Adipocyte (in vitro differentiated cells): Measurements from ENCODE around the gene KCNJ6.

Source experiments
- DNase-seq: peaks from one replicate; pipeline ENCODE4 v3.0.0-alpha.2; 2015; ENCODE audit warnings: low read depth
- H3K27me3 ChIP-seq: replicated peaks from 2 replicates; pipeline ENCODE4 v1.7.0; 2013; ENCODE audit warnings: mild to moderate bottlenecking, low read length, moderate library complexity; ENCODE audit not compliant: control insufficient read depth, insufficient read depth
- H3K36me3 ChIP-seq: 2 replicates; pipeline ENCODE4 v1.7.0; 2013; ENCODE audit warnings: low read length, mild to moderate bottlenecking, moderate library complexity; ENCODE audit not compliant: control insufficient read depth, insufficient read depth, severe bottlenecking
- H3K4me1 ChIP-seq: 2 replicates; pipeline ENCODE4 v1.7.0; 2013; ENCODE audit warnings: mild to moderate bottlenecking, low read length, moderate library complexity; ENCODE audit not compliant: control insufficient read depth, insufficient read depth
- H3K4me3 ChIP-seq: 2 replicates; pipeline ENCODE4 v1.7.0; 2013; ENCODE audit warnings: mild to moderate bottlenecking, low read length, moderate library complexity
- H3K9ac ChIP-seq: 2 replicates; pipeline ENCODE4 v1.7.0; 2013; ENCODE audit warnings: mild to moderate bottlenecking, low read length, moderate library complexity
- H3K9me3 ChIP-seq: 2 replicates; pipeline ENCODE4 v1.7.0; 2013; ENCODE audit warnings: mild to moderate bottlenecking, low read length, moderate library complexity; ENCODE audit not compliant: control insufficient read depth

The KCNJ6 gene

DNA sequence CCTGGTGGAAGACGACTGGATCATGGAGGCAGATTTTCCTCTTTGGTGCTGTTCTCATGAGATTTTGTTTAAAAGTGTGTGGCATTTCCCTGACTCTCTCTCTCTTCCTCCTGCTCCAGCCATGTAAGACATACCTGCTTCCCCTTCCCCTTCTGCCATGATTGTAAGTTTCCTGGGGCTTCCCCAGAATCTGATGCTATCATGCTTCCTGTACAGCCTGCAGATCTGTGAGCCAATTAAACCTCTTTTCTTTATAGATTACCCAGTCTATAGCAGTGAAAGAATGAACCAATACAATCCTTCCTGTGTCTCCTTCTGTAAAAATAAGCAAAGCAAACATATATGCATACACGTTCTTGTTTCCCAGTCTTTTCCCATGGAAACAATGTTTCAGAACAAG is 276.5 kb downstream of the KCNJ6 start:
- Histone ChIP-seq H3K27me3 (peaks cover 41% of the 10 kb centered on the region), H3K9ac (no peak overlapping the region), H3K4me1 (peaks cover 17% of the 10 kb centered on the region), H3K9me3 (no peaks in the 10 kb centered on the region), H3K36me3 (no peaks in the 10 kb centered on the region), H3K4me3 (no peak overlapping the region)
- DNase-seq, result no peak

GRCh38 chr21:37636152-37636860 is 280.0 kb downstream of the KCNJ6 start:
- Histone ChIP-seq H3K4me1 (peaks cover 17% of the 10 kb centered on the region), H3K9ac (no peak overlapping the region), H3K4me3 (no peak overlapping the region), H3K9me3 (peaks cover 7% of the 10 kb centered on the region), H3K27me3 (peaks cover 12% of the 10 kb centered on the region), H3K36me3 (no peaks in the 10 kb centered on the region)
- peak; percentile 84 for DNase-seq

DNA sequence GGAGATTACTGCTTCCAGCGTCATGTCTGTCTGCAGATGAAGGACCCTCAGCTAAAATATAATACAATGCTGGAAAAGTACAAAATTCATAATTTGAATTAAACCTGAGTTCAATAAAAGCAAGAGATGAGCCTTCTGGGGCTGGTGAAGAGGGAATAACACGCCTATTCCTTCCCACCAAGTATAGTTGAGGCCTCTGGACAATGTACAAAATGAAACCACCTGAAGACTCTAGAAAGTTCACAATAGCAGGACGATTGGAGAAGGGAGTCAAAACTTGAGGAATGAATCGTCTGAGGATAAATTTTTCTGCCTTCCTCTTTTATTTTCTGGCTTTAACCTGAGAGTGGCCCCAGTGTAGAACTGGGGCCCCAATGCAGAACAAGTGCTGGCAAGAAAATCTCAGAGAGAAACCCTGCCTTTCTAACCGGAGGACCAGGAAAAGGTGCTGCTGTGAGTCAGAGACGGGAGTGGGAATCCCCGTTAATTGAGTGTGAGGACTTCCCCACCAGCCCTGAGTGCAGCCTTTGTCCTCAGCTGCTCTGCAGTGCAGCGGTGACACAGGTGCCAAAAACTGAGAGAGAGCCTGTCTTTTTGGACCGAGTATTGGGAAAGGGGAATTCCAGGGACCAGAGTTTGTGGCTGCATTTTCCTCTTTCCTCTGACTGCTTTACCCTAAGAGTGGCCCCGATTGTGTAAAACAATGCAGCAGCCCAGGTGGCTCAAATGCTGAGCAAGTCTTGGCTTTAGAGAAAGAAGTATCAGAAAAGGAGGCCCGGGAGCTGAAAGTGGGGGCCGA is 284.7 kb downstream of the KCNJ6 start:
- Histone ChIP-seq H3K4me3 (no peak overlapping the region), H3K36me3 (no peaks in the 10 kb centered on the region), H3K4me1 (peaks cover 7% of the 10 kb centered on the region), H3K9ac (no peak overlapping the region), H3K9me3 (peaks cover 14% of the 10 kb centered on the region), H3K27me3 (peaks cover 8% of the 10 kb centered on the region)
- DNase-seq, result no peak

- Histone ChIP-seq H3K36me3 (no peaks in the 10 kb centered on the region), H3K4me3 (no peak overlapping the region), H3K4me1 (peaks cover under 1% of the 10 kb centered on the region), H3K27me3 (peaks cover 8% of the 10 kb centered on the region), H3K9me3 (peaks cover 14% of the 10 kb centered on the region), H3K9ac (no peak overlapping the region)
- no peak for DNase-seq
Observed at GRCh38 chr21:37630872-37631271, 285.4 kb downstream of the KCNJ6 start.

GRCh38 chr21:37628362-37628761 is 287.9 kb downstream of the KCNJ6 start:
- Histone ChIP-seq H3K27me3 (peaks cover 11% of the 10 kb centered on the region), H3K9me3 (peaks cover 14% of the 10 kb centered on the region), H3K36me3 (no peaks in the 10 kb centered on the region), H3K9ac (no peak overlapping the region), H3K4me3 (no peak overlapping the region), H3K4me1 (peaks cover under 1% of the 10 kb centered on the region)
- DNase-seq, result no peak

- Histone ChIP-seq H3K4me1 (peaks cover 8% of the 10 kb centered on the region), H3K9ac (no peak overlapping the region), H3K36me3 (no peaks in the 10 kb centered on the region), H3K4me3 (no peak overlapping the region), H3K27me3 (peaks cover 11% of the 10 kb centered on the region), H3K9me3 (peaks cover 8% of the 10 kb centered on the region)
- no peak for DNase-seq
Observed at GRCh38 chr21:37627561-37627960, 288.7 kb downstream of the KCNJ6 start.

DNA sequence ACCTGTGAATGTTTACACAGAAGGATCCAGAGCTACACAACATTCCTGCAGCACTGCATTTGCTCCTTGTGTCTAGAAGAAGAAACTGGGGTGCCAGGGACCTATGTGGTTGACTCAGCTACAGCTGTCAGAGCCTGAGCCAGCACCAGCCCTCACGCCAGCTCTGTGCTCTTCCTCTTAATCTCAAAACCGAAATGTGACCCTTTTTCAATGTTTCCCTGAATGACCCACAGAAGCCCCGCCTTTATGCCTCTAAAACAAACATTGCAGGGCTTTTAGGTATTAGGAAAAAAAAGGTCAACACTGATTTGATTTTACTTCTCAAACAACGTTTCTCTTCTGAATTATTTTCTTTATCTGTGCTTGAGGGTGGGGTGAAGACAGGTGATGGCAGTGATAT is 289.2 kb downstream of the KCNJ6 start:
- Histone ChIP-seq H3K36me3 (no peaks in the 10 kb centered on the region), H3K4me1 (peaks cover 8% of the 10 kb centered on the region), H3K9me3 (peaks cover 7% of the 10 kb centered on the region), H3K9ac (no peak overlapping the region), H3K27me3 (peaks cover 11% of the 10 kb centered on the region), H3K4me3 (no peak overlapping the region)
- DNase-seq, result no peak

DNA sequence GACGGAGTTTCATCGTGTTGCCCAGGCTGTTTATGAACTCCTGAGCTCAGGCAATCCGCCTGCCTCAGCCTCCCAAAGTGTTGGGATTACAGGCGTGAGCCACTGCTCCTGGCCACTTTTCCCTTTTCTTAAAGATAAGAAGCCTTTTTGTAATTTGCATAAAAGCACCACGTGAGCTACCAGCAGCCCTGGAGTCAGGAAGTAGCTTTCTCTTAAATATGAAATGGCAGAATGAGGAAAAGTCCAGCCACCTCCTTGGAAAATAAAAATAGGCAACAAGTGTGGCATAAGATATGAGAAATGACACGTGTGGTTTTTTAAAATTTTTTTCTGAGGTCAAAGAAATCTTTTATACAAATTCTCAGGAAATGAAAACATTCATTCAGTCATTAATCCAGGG is 289.9 kb downstream of the KCNJ6 start:
- no peaks in the 10 kb centered on the region for H3K36me3 ChIP-seq
- DNase-seq, result no peak
- no peak overlapping the region for H3K4me3 ChIP-seq
- H3K9me3 ChIP-seq, result peaks cover 7% of the 10 kb centered on the region
- H3K9ac ChIP-seq, result no peak overlapping the region
- H3K27me3 ChIP-seq, result peaks cover 11% of the 10 kb centered on the region
- H3K4me1 ChIP-seq, result peaks cover 8% of the 10 kb centered on the region

DNA sequence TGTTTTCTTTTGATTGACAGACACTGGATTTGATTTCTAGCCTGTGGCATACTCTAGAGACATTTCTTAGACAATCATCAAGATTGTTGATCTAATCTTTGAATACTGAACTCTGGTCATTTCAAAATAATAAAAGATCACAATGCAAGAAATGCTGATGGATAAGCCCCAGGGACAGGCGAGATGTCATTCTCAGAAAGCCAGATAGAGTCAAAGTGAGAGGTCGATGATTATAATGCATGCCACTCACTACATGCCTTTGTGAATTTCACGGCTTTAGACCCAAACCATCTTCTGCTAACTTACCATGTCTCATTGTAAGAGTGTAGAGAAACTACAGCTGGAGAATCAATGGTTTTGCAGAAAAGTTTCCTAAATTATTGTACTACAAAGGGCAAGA is 292.6 kb downstream of the KCNJ6 start:
- DNase-seq, result no peak
- no peak overlapping the region for H3K4me3 ChIP-seq

GRCh38 chr21:37623183-37623582 is 293.1 kb downstream of the KCNJ6 start:
- no peak for DNase-seq
- Histone ChIP-seq H3K9ac (no peak overlapping the region), H3K4me1 (peaks cover 30% of the 10 kb centered on the region), H3K9me3 (peaks cover 4% of the 10 kb centered on the region), H3K36me3 (no peaks in the 10 kb centered on the region), H3K4me3 (no peak overlapping the region), H3K27me3 (peaks cover 4% of the 10 kb centered on the region)

More for the DNA sequence above, 292.6 kb downstream of the KCNJ6 start:
- H3K9me3 ChIP-seq, result peaks cover 7% of the 10 kb centered on the region
- no peak overlapping the region for H3K9ac ChIP-seq
- H3K4me1 ChIP-seq, result peaks cover 30% of the 10 kb centered on the region
- H3K36me3 ChIP-seq, result no peaks in the 10 kb centered on the region
- peaks cover 7% of the 10 kb centered on the region for H3K27me3 ChIP-seq

DNA sequence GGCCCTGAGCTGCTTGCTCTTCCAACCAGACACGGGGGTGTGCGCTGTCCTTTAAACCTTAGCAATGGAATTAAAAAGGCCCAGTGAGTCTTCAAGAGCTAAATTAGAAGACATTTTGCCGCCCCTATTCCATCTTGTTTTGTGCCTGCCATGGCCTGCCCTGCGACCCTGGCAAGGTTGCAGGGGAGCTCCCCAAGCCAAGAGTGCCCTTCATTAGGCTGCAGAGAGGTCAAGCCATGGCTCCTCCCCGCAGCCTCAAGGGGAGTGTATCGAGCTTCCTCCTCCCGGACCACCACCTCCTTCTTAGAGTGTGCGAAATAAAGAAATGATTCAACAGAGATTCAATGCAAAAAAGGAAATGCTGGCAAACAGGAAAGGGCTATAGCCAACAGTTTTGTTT is 293.5 kb downstream of the KCNJ6 start:
- Histone ChIP-seq H3K36me3 (no peaks in the 10 kb centered on the region), H3K9me3 (peaks cover under 1% of the 10 kb centered on the region), H3K4me3 (no peak overlapping the region), H3K27me3 (peaks cover 4% of the 10 kb centered on the region), H3K9ac (no peak overlapping the region), H3K4me1 (peaks cover 30% of the 10 kb centered on the region)
- DNase-seq, result no peak
